SU-DHL-6 (cell line): Measurements from ENCODE around the gene USP7.

Source experiments
- CTCF ChIP-seq: fragments of 200-600 bp; sonication (generic); IDR thresholded peaks from one replicate; pipeline ENCODE4 v1.5.1; 2017; ENCODE audit warnings: antibody characterized with exemption, mild to moderate bottlenecking, low read length, moderate library complexity; ENCODE audit not compliant: insufficient read depth, poor library complexity, severe bottlenecking
- EZH2phosphoT487 ChIP-seq: fragments of 200-600 bp; sonication (generic), shearing (Covaris generic); conservative IDR thresholded peaks from 2 replicates; pipeline ENCODE4 v1.6.1; 2018; ENCODE audit warnings: mild to moderate bottlenecking, antibody characterized with exemption, low read length, moderate library complexity, mixed read lengths

GRCh38 chr16:9012330-9012729, 48.6 kb upstream of the USP7 start:
- TF ChIP-seq CTCF (no peak), EZH2phosphoT487 (no peak)
